ENCODE results near the gene RSPRY1.

GRCh38 chr16:57146040-57146647 lies 40.0 kb upstream of the RSPRY1 start:
- TF ChIP-seq TAF1 (IDR thresholded peaks at IDR 0.05; ENCODE audit: low read depth, low read length), result no peak
- TF ChIP-seq POLR2A (IDR thresholded peaks at IDR 0.05; ENCODE audit: low read depth, low read length), result no peak
- TF ChIP-seq POLR2AphosphoS5 (IDR thresholded peaks at IDR 0.05; ENCODE audit: low read depth, low read length), result no peak
- TF ChIP-seq SPI1 (IDR thresholded peaks at IDR 0.05; ENCODE audit: low read depth, low read length), result no peak
- no peak for TF ChIP-seq POU2F2 (IDR thresholded peaks at IDR 0.05; ENCODE audit: low read depth, low read length)
- TF ChIP-seq PAX5 (IDR thresholded peaks at IDR 0.05; ENCODE audit: insufficient read depth, low read length, severe bottlenecking), result no peak

All from GM12891 (cell line).